Osteoblast (primary cell): ENCODE measurements around the gene NAPG. TPM values are rescaled to one million over a fixed set of nuclear protein-coding genes. Genes with fewer than 3 reads are reported as not detected.

ENCODE experiments used
- DNase-seq: peaks from one replicate; pipeline ENCODE4 v3.0.0; 2011; ENCODE audit warnings: low spot score, mixed read lengths; ENCODE audit not compliant: insufficient read length; ENCODE audit errors: missing footprints
- H2AFZ ChIP-seq: 2 replicates; pipeline ENCODE4 v1.6.0; 2011; ENCODE audit warnings: mild to moderate bottlenecking, low read length
- H3K27ac ChIP-seq: 2 replicates; pipeline ENCODE4 v1.5.1; 2011; ENCODE audit warnings: mild to moderate bottlenecking, low read depth, low read length, moderate library complexity
- H3K27me3 ChIP-seq: 2 replicates; pipeline ENCODE4 v1.6.0; 2012; ENCODE audit warnings: mild to moderate bottlenecking, control low read depth, inconsistent platforms, low read length, moderate library complexity; ENCODE audit not compliant: insufficient read depth
- H3K36me3 ChIP-seq: 2 replicates; pipeline ENCODE4 v1.5.1; 2011; ENCODE audit warnings: mild to moderate bottlenecking, low read length, control low read depth, moderate library complexity; ENCODE audit not compliant: insufficient read depth
- H3K4me1 ChIP-seq: 2 replicates; pipeline ENCODE4 v1.5.1; 2011; ENCODE audit warnings: mild to moderate bottlenecking, low read length, control low read depth, moderate library complexity; ENCODE audit not compliant: insufficient read depth
- H3K4me2 ChIP-seq: 2 replicates; pipeline ENCODE4 v1.6.0; 2011; ENCODE audit warnings: mild to moderate bottlenecking, low read length; ENCODE audit not compliant: insufficient read depth
- H3K4me3 ChIP-seq: fragments of 200-600 bp; sonication (generic); 3 replicates; pipeline ENCODE4 v1.5.1; 2012; ENCODE audit warnings: mild to moderate bottlenecking, low read length, inconsistent platforms; ENCODE audit not compliant: insufficient read depth
- H3K79me2 ChIP-seq: 2 replicates; pipeline ENCODE4 v1.6.0; 2012; ENCODE audit warnings: mild to moderate bottlenecking, low read length, control low read depth, inconsistent platforms; ENCODE audit not compliant: insufficient read depth
- H3K9me3 ChIP-seq: 2 replicates; pipeline ENCODE4 v1.5.1; 2011; ENCODE audit warnings: low read depth, low read length, control low read depth
- H4K20me1 ChIP-seq: 2 replicates; pipeline ENCODE4 v1.6.0; 2012; ENCODE audit warnings: mild to moderate bottlenecking, low read length, control low read depth; ENCODE audit not compliant: insufficient read depth
- total RNA-seq: library from RNA; depleted of rRNA; stranded (reverse); fragments of >200 nt; gene quantifications from 2 replicates; pipeline ENCODE4 v1.2.3, GENCODE V29; 2012
- TF ChIP-seq, protein P1 (sequence below): IDR thresholded peaks from 2 replicates; pipeline ENCODE4 v1.5.1; 2011; ENCODE audit warnings: mild to moderate bottlenecking, low read depth, low read length, moderate library complexity; ENCODE audit errors: extremely low read depth

Gene NAPG
- total RNA-seq, 1 donor: 47.4 TPM

DNA sequence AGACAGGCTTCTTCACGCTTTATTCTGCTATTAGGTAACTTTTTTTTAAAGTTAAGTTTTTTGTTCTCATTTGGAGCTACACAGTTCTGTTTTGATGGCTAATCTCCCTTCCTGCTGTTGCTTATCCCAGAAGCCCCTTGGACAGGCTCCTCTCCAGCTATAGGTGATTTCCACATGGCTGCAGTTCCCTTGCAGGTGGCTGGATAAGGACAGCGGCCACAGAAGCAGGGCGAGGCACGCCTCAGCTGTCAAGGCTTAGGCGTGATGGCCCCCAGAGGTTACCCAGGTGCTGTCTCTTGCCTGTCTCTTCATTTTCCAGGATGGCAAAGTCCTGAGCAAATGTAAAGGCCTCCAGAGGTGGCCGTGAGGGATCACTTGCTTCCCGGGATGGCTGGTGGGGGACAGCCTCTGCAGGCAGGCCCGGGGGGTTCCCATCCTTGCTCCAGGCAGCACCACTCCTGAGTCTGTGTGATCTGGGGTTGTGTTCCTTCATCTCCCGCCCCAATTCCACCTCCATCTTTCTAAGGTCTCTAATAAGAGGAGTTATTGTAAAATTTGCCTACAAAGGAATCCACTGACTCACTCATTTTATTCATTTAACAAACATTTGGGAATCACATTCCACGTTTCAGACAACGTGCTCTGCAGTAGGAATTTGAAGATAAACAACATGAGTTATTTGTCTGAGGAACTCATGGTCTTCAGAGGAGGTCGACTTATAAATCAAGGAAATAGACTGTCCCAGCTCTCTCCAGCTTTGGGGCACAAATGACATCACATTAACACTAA is 53.4 kb downstream of the NAPG start:
- DNase-seq: peak; percentile 90
- no peak overlapping the region for H2AFZ ChIP-seq
- no peak overlapping the region for H3K4me3 ChIP-seq
- TF ChIP-seq, protein P1, sequence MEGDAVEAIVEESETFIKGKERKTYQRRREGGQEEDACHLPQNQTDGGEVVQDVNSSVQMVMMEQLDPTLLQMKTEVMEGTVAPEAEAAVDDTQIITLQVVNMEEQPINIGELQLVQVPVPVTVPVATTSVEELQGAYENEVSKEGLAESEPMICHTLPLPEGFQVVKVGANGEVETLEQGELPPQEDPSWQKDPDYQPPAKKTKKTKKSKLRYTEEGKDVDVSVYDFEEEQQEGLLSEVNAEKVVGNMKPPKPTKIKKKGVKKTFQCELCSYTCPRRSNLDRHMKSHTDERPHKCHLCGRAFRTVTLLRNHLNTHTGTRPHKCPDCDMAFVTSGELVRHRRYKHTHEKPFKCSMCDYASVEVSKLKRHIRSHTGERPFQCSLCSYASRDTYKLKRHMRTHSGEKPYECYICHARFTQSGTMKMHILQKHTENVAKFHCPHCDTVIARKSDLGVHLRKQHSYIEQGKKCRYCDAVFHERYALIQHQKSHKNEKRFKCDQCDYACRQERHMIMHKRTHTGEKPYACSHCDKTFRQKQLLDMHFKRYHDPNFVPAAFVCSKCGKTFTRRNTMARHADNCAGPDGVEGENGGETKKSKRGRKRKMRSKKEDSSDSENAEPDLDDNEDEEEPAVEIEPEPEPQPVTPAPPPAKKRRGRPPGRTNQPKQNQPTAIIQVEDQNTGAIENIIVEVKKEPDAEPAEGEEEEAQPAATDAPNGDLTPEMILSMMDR: no peak
- no peaks in the 10 kb centered on the region for H3K79me2 ChIP-seq
- peak overlapping the region; percentile 1 for H3K4me2 ChIP-seq
- peaks cover 9% of the 10 kb centered on the region for H3K4me1 ChIP-seq
- H3K27ac ChIP-seq: no peak overlapping the region
- H3K9me3 ChIP-seq: no peaks in the 10 kb centered on the region
- no peaks in the 10 kb centered on the region for H3K27me3 ChIP-seq
- H4K20me1 ChIP-seq: no peaks in the 10 kb centered on the region
- H3K36me3 ChIP-seq: no peaks in the 10 kb centered on the region

DNA sequence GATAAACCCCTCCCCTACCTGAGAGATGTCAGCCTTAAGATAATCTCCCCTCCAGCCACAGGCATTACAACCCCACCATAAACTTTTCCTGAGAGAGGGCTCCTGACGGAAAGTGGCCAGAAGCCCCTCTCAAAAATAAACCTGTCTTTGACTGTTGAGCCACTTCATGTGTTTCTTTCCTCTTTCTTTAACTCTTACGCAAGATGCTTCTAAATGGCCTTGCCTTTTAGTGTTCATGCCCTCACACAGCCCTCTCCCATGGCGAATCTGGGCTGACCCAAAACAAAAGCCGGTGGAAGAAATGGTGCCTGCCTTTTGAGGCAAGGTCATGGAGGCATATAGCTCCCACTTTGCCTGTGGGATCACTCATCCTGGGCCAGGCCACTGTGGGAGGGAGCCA is 54.4 kb downstream of the NAPG start:
- DNase-seq: no peak
- TF ChIP-seq, protein P1: no peak
- H3K9me3 ChIP-seq: no peaks in the 10 kb centered on the region

GRCh38 chr18:10585260-10585659 is 59.4 kb downstream of the NAPG start:
- Histone ChIP-seq H3K36me3 (no peaks in the 10 kb centered on the region), H3K79me2 (no peaks in the 10 kb centered on the region)

More for the DNA sequence above, 54.4 kb downstream of the NAPG start:
- Histone ChIP-seq H3K27me3 (no peaks in the 10 kb centered on the region), H2AFZ (no peak overlapping the region), H3K4me2 (no peak overlapping the region), H4K20me1 (no peaks in the 10 kb centered on the region), H3K4me3 (no peak overlapping the region), H3K4me1 (peaks cover 9% of the 10 kb centered on the region), H3K79me2 (no peaks in the 10 kb centered on the region), H3K36me3 (no peaks in the 10 kb centered on the region), H3K27ac (no peak overlapping the region)

GRCh38 chr18:10588975-10589374 is 63.1 kb downstream of the NAPG start:
- Histone ChIP-seq H3K36me3 (no peaks in the 10 kb centered on the region), H4K20me1 (no peaks in the 10 kb centered on the region), H3K27me3 (no peaks in the 10 kb centered on the region), H3K79me2 (no peaks in the 10 kb centered on the region), H3K9me3 (no peaks in the 10 kb centered on the region), H3K4me3 (no peak overlapping the region), H3K4me2 (no peak overlapping the region), H3K27ac (no peak overlapping the region), H2AFZ (no peak overlapping the region), H3K4me1 (no peaks in the 10 kb centered on the region)
- TF ChIP-seq, protein P1: no peak
- DNase-seq: peak; percentile 45

More at GRCh38 chr18:10585260-10585659, 59.4 kb downstream of the NAPG start:
- Histone ChIP-seq H3K4me3 (no peak overlapping the region), H3K27me3 (no peaks in the 10 kb centered on the region), H3K27ac (no peak overlapping the region), H2AFZ (no peak overlapping the region), H4K20me1 (no peaks in the 10 kb centered on the region), H3K4me1 (no peaks in the 10 kb centered on the region), H3K9me3 (no peaks in the 10 kb centered on the region), H3K4me2 (no peak overlapping the region)
- DNase-seq: peak; percentile 27
- TF ChIP-seq, protein P1: no peak
